Keratinocyte (primary cell): ENCODE data around the gene INO80.

ENCODE experiments used
- CTCF ChIP-seq, 3 experiments: IDR thresholded peaks in 1 of 3; conservative IDR thresholded peaks in 1 of 3; optimal IDR thresholded peaks in 1 of 3; 2 replicates in 2 of 3; 3 replicates in 1 of 3; pipeline versions ENCODE3 to v1.5.1; 2011; ENCODE audit warnings: low read length in 3 of 3, mild to moderate bottlenecking in 3 of 3, moderate library complexity in 2 of 3, control low read depth in 1 of 3, inconsistent platforms in 1 of 3; ENCODE audit not compliant: insufficient read depth in 2 of 3; ENCODE audit errors: extremely low read depth in 1 of 3
- EZH2 ChIP-seq: IDR thresholded peaks from one replicate; pipeline ENCODE4 v1.6.1; 2012; ENCODE audit warnings: inconsistent platforms, mild to moderate bottlenecking, low read length, moderate library complexity

GRCh38 chr15:40990080-40990479 is 126.0 kb downstream of the INO80 start:
- TF ChIP-seq CTCF (optimal IDR thresholded peaks at IDR 0.05 in 1 of 3, IDR thresholded peaks at IDR 0.05 in 1 of 3, conservative IDR thresholded peaks at IDR 0.05 in 1 of 3; ENCODE audit: extremely low read depth in 1 of 3, insufficient read depth in 2 of 3, low read length in 3 of 3) (no peak), EZH2 (no peak)
